OCI-LY1 (cell line): ENCODE data around the gene PGA5.
"Not testable (repeated sequence)": the region's sequence is repeated elsewhere in the genome, so short reads cannot be mapped to it uniquely, and the experiment has no call there.

Experiments
- H2AFZ ChIP-seq: fragments of 200-600 bp; sonication (generic), shearing (Covaris generic); 2 replicates; pipeline ENCODE4 v1.6.0; 2014; ENCODE audit warnings: antibody characterized with exemption, mild to moderate bottlenecking, low read length
- H3F3A ChIP-seq: fragments of 200-600 bp; sonication (generic), shearing (Covaris generic); 2 replicates; pipeline ENCODE4 v1.6.0; 2014; ENCODE audit warnings: mild to moderate bottlenecking, antibody characterized with exemption, low read length, moderate library complexity; ENCODE audit not compliant: insufficient read depth
- H3K27ac ChIP-seq: fragments of 200-600 bp; sonication (generic); 2 replicates; pipeline ENCODE4 v1.5.1; 2014; ENCODE audit warnings: low read length, mixed run types, mild to moderate bottlenecking, low read depth; ENCODE audit not compliant: poor library complexity, severe bottlenecking
- H3K27me3 ChIP-seq: fragments of 200-600 bp; sonication (generic); 2 replicates; pipeline ENCODE4 v1.6.0; 2014; ENCODE audit warnings: antibody characterized with exemption, mild to moderate bottlenecking, low read length, moderate library complexity; ENCODE audit not compliant: insufficient read depth
- H3K36me3 ChIP-seq: fragments of 200-600 bp; sonication (generic); 2 replicates; pipeline ENCODE4 v1.6.1; 2014; ENCODE audit warnings: mild to moderate bottlenecking, antibody characterized with exemption, low read length, moderate library complexity, mixed read lengths; ENCODE audit not compliant: insufficient read depth
- H3K4me1 ChIP-seq: fragments of 200-600 bp; sonication (generic); 2 replicates; pipeline ENCODE4 v1.5.1; 2014; ENCODE audit warnings: mild to moderate bottlenecking, low read length, moderate library complexity; ENCODE audit not compliant: insufficient read depth, severe bottlenecking
- H3K4me2 ChIP-seq: fragments of 200-600 bp; sonication (generic), shearing (Covaris generic); 2 replicates; pipeline ENCODE4 v1.6.1; 2014; ENCODE audit warnings: low read length
- H3K4me3 ChIP-seq: fragments of 200-600 bp; sonication (generic); 2 replicates; pipeline ENCODE4 v1.5.1; 2014; ENCODE audit warnings: low read length, low read depth, mild to moderate bottlenecking, mixed read lengths; ENCODE audit not compliant: poor library complexity, severe bottlenecking
- H3K79me2 ChIP-seq: fragments of 200-600 bp; shearing (Covaris generic); 2 replicates; pipeline ENCODE4 v1.6.1; 2016; ENCODE audit warnings: mixed run types, low read length, mixed read lengths; ENCODE audit not compliant: insufficient read depth
- H3K9ac ChIP-seq: fragments of 200-600 bp; sonication (generic), shearing (Covaris generic); 2 replicates; pipeline ENCODE4 v1.6.1; 2014; ENCODE audit warnings: mild to moderate bottlenecking, low read length, mixed read lengths
- H3K9me2 ChIP-seq: fragments of 200-600 bp; sonication (generic), shearing (Covaris generic); 2 replicates; pipeline ENCODE4 v1.6.1; 2014; ENCODE audit warnings: low read depth, mild to moderate bottlenecking, low read length, mixed read lengths
- H3K9me3 ChIP-seq: fragments of 200-600 bp; shearing (Covaris generic); 2 replicates; pipeline ENCODE4 v1.6.1; 2014; ENCODE audit warnings: low read length, mixed read lengths
- H4K20me1 ChIP-seq: fragments of 200-600 bp; sonication (generic), shearing (Covaris generic); 2 replicates; pipeline ENCODE4 v1.6.0; 2016; ENCODE audit warnings: mild to moderate bottlenecking, low read length; ENCODE audit not compliant: insufficient read depth

Gene PGA5

GRCh38 chr11:61211327-61211952 lies 29.5 kb upstream of the PGA5 start:
- H3K9me3 ChIP-seq, H3K36me3 ChIP-seq, H4K20me1 ChIP-seq, H3K4me1 ChIP-seq, H3K79me2 ChIP-seq, H3K27me3 ChIP-seq, H3K4me3 ChIP-seq, H3K27ac ChIP-seq, H3K4me2 ChIP-seq, H3F3A ChIP-seq, H2AFZ ChIP-seq, H3K9me2 ChIP-seq, H3K9ac ChIP-seq: not testable (repeated sequence)

- H3K36me3 ChIP-seq, H3F3A ChIP-seq, H4K20me1 ChIP-seq, H3K4me1 ChIP-seq, H3K9me2 ChIP-seq, H3K9me3 ChIP-seq, H3K27ac ChIP-seq, H3K27me3 ChIP-seq, H3K9ac ChIP-seq, H3K79me2 ChIP-seq, H3K4me3 ChIP-seq, H2AFZ ChIP-seq, H3K4me2 ChIP-seq: not testable (repeated sequence)
Measured at GRCh38 chr11:61212202-61212601, 28.8 kb upstream of the PGA5 start.

- H3K27me3 ChIP-seq, H3K9ac ChIP-seq, H3K79me2 ChIP-seq: not testable (repeated sequence)
Measured at GRCh38 chr11:61213711-61214324, 27.2 kb upstream of the PGA5 start.

GRCh38 chr11:61218306-61218705 lies 22.7 kb upstream of the PGA5 start:
- H3K4me3 ChIP-seq, H3K4me1 ChIP-seq, H3K9me2 ChIP-seq, H3F3A ChIP-seq, H3K27ac ChIP-seq, H3K36me3 ChIP-seq, H4K20me1 ChIP-seq, H3K9ac ChIP-seq, H2AFZ ChIP-seq, H3K4me2 ChIP-seq, H3K27me3 ChIP-seq, H3K9me3 ChIP-seq, H3K79me2 ChIP-seq: not testable (repeated sequence)

More at GRCh38 chr11:61213711-61214324, 27.2 kb upstream of the PGA5 start:
- H3K27ac ChIP-seq, H3K9me2 ChIP-seq, H3F3A ChIP-seq, H3K9me3 ChIP-seq, H3K4me3 ChIP-seq, H2AFZ ChIP-seq, H3K36me3 ChIP-seq, H3K4me2 ChIP-seq, H3K4me1 ChIP-seq, H4K20me1 ChIP-seq: not testable (repeated sequence)

- H3K4me1 ChIP-seq, H3K36me3 ChIP-seq, H3K27ac ChIP-seq, H2AFZ ChIP-seq, H3K9me3 ChIP-seq, H3K4me3 ChIP-seq, H4K20me1 ChIP-seq, H3F3A ChIP-seq, H3K27me3 ChIP-seq, H3K79me2 ChIP-seq, H3K9ac ChIP-seq, H3K4me2 ChIP-seq, H3K9me2 ChIP-seq: not testable (repeated sequence)
Measured at GRCh38 chr11:61219016-61219415, 22.0 kb upstream of the PGA5 start.

- H3K4me1 ChIP-seq, H3K27ac ChIP-seq, H3K9ac ChIP-seq, H3F3A ChIP-seq, H3K9me2 ChIP-seq, H3K9me3 ChIP-seq, H4K20me1 ChIP-seq, H3K4me3 ChIP-seq, H3K36me3 ChIP-seq, H3K27me3 ChIP-seq, H3K79me2 ChIP-seq, H2AFZ ChIP-seq, H3K4me2 ChIP-seq: not testable (repeated sequence)
Measured at GRCh38 chr11:61222047-61222446, 18.9 kb upstream of the PGA5 start, which contains the start of gene PGA4. PGA4 (plus strand) TSS chr11:61222347; CDS start chr11:61222401, 54 bp downstream.

GRCh38 chr11:61222692-61223091 lies 18.3 kb upstream of the PGA5 start:
- H3K79me2 ChIP-seq, H3K9me2 ChIP-seq, H3K27ac ChIP-seq, H3K9ac ChIP-seq, H3K9me3 ChIP-seq, H4K20me1 ChIP-seq, H3K4me3 ChIP-seq, H3F3A ChIP-seq, H3K36me3 ChIP-seq, H3K4me2 ChIP-seq, H3K27me3 ChIP-seq, H3K4me1 ChIP-seq, H2AFZ ChIP-seq: not testable (repeated sequence)
